K562 (cell line): ENCODE measurements around the gene ACADVL. TPM values are rescaled to one million over a fixed set of nuclear protein-coding genes. Genes with fewer than 3 reads are reported as not detected.

Source experiments
- ASH1L ChIP-seq: fragments of 450-650 bp; IDR thresholded peaks from 2 replicates; pipeline ENCODE4 v1.6.1; 2018; ENCODE audit warnings: borderline replicate concordance, mild to moderate bottlenecking, low read depth; ENCODE audit not compliant: partially characterized antibody
- JUND ChIP-seq, 2 experiments: IDR thresholded peaks; 2 replicates in 1 of 2; 3 replicates in 1 of 2; pipeline ENCODE4 v1.6.1; 2011; ENCODE audit warnings: borderline replicate concordance in 2 of 2, low read depth in 2 of 2, low read length in 2 of 2, improper control_type of control experiment in 1 of 2, missing biosample characterization in 1 of 2, missing genetic modification characterization in 1 of 2, missing genetic modification reagents in 1 of 2
- MCM5 ChIP-seq: fragments of 450-650 bp; IDR thresholded peaks from 2 replicates; pipeline ENCODE4 v1.6.1; 2016; ENCODE audit warnings: low read depth
- MEF2D ChIP-seq: conservative IDR thresholded peaks from 2 replicates; pipeline ENCODE4 v1.6.1; 2016; ENCODE audit warnings: low read depth, missing genetic modification characterization, missing compliant biosample characterization
- NCOA1 ChIP-seq: fragments of 450-650 bp; IDR thresholded peaks from 2 replicates; pipeline ENCODE4 v1.6.1; 2016; ENCODE audit warnings: low read depth
- NR2C1 ChIP-seq, 2 experiments: fragments of 450-650 bp; IDR thresholded peaks; 2 replicates each; pipeline ENCODE4 v1.6.1; 2017; ENCODE audit warnings: mild to moderate bottlenecking in 2 of 2, antibody characterized with exemption in 1 of 2, inconsistent platforms in 1 of 2, missing compliant biosample characterization in 1 of 2, missing genetic modification characterization in 1 of 2
- PURB ChIP-seq: sonication (generic); formaldehyde crosslinking; IDR thresholded peaks from 2 replicates; pipeline ENCODE4 v1.9.0; 2021; ENCODE audit warnings: low read depth, mild to moderate bottlenecking, missing genetic modification reagents
- SOX6 ChIP-seq: fragments of 450-650 bp; IDR thresholded peaks from 2 replicates; pipeline ENCODE4 v1.6.1; 2014; ENCODE audit warnings: mild to moderate bottlenecking
- ZNF23 ChIP-seq: fragments of 250-450 bp; sonication (Bioruptor Pico); IDR thresholded peaks from 2 replicates; pipeline ENCODE4 v1.4.0; 2020; ENCODE audit warnings: mild to moderate bottlenecking
- ZNF780A ChIP-seq: fragments of 250-450 bp; sonication (Bioruptor Pico); IDR thresholded peaks from 2 replicates; pipeline ENCODE4 v1.5.0; 2021; ENCODE audit warnings: mild to moderate bottlenecking
- polyA plus RNA-seq, 8 experiments: library from polyadenylated mRNA; depleted of rRNA in 4 of 8; stranded (reverse) in 5 of 8; unstranded in 3 of 8; fragments of >200 nt; fragmentation: Nextera tagmentation in 2 of 8; fragmentation: Illumina TruSeq in 1 of 8; extraction: Ambion mirVana in 2 of 8; extraction: Trizol in 1 of 8; gene quantifications; 2 replicates each; pipeline versions ENCODE4 v1.2.1 to v1.2.3, GENCODE V29; 2011 to 2014; ENCODE audit warnings: inconsistent platforms in 1 of 8, missing spikeins in 1 of 8
- total RNA-seq, 7 experiments: library from RNA; depleted of rRNA in 6 of 7; stranded (reverse); fragments of >200 nt in 6 of 7; fragmentation: Illumina TruSeq in 2 of 7; extraction: Trizol in 2 of 7; gene quantifications; 2 replicates each; pipeline versions ENCODE4 v1.2.1 to v1.2.3, GENCODE V29; 2011 to 2021; ENCODE audit warnings: low replicate concordance in 1 of 7
- TF ChIP-seq, protein P1 (sequence below): fragments of 450-650 bp; IDR thresholded peaks from 2 replicates; pipeline ENCODE4 v1.6.1; 2017; ENCODE audit warnings: mild to moderate bottlenecking, moderate library complexity
- TF ChIP-seq, protein P2 (sequence below): fragments of 450-650 bp; IDR thresholded peaks from 2 replicates; pipeline ENCODE4 v1.6.1; 2016
- TF ChIP-seq, protein P3 (sequence below): fragments of 250-450 bp; sonication (Bioruptor Pico); IDR thresholded peaks from 2 replicates; pipeline ENCODE4 v1.8.0; 2022; ENCODE audit warnings: inconsistent platforms, mild to moderate bottlenecking, moderate library complexity, borderline replicate concordance

The ACADVL gene
- total and polyA plus RNA-seq, 9 of the 15 experiments (the other 6 are each of a cell fraction or from before 2014, with no cell fraction given): 25.5 to 449 (median 214) TPM

DNA sequence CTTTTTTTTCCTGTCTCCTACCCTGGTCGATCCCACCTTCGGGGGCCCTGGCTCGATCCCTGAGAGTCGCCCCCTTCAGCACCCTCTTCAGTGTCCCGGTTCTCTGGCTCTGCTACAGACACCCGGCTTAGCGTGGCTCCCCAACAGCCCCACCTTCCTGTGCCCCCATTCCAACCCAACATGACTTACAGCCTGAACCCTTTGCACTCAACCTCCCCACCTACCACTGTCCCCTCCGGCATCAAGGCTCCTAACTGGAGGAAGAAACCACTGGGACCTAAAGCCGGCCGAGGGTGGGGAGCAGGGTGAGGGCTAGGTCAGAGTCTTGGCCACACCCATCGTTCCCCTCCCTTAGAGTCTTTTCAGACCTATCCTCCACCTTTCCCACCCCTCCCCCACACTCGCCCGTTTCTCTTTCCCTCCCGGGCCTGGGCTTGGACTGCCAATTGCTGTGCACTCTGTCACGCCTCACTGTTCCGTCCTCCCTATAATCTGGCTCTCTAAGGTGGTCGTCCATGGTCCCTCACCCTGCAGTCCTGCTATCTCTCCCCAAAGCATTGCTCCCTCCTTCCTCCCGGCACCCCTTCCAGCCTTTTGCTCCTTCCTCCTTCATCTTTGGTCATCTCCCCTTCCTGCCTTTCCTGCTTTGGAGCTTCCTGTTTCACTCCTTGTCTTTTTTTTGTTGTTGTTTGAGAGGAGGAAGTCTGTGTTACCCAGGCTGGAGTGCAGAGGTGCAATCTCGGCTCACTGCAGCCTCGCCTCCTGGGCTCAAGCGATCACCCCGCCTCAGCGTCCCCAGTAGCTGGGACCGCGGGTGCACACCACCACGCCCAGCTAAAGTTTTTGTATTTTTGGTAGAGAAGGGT is 43.4 kb downstream of the ACADVL start (continued):
- TF ChIP-seq, protein P1, sequence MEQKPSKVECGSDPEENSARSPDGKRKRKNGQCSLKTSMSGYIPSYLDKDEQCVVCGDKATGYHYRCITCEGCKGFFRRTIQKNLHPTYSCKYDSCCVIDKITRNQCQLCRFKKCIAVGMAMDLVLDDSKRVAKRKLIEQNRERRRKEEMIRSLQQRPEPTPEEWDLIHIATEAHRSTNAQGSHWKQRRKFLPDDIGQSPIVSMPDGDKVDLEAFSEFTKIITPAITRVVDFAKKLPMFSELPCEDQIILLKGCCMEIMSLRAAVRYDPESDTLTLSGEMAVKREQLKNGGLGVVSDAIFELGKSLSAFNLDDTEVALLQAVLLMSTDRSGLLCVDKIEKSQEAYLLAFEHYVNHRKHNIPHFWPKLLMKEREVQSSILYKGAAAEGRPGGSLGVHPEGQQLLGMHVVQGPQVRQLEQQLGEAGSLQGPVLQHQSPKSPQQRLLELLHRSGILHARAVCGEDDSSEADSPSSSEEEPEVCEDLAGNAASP: no peak
- TF ChIP-seq NR2C1 (IDR thresholded peaks at IDR 0.05): no peak
- TF ChIP-seq NR2C1 (tag; IDR thresholded peaks at IDR 0.05): no peak; the same call in 1 of the 2 replicates
- TF ChIP-seq MCM5: no peak
- TF ChIP-seq SOX6: no peak; the same call in 1 of the 2 replicates
- TF ChIP-seq JUND (IDR thresholded peaks at IDR 0.05; ENCODE audit: borderline replicate concordance, low read depth, low read length): no peak
- no peak for TF ChIP-seq JUND (tag; IDR thresholded peaks at IDR 0.05; ENCODE audit: borderline replicate concordance, low read depth, low read length)
- TF ChIP-seq ZNF780A (CRISPR knock-in tag): no peak
- no peak for TF ChIP-seq ZNF23
- no peak for TF ChIP-seq PURB
- 0 out of 2 replicates have a peak, but pooled peaks have one; percentile 33 for TF ChIP-seq MEF2D
- no peak for TF ChIP-seq ASH1L
- peak; percentile 37; the same call in 1 of the 2 replicates for TF ChIP-seq NCOA1
- TF ChIP-seq, protein P2, sequence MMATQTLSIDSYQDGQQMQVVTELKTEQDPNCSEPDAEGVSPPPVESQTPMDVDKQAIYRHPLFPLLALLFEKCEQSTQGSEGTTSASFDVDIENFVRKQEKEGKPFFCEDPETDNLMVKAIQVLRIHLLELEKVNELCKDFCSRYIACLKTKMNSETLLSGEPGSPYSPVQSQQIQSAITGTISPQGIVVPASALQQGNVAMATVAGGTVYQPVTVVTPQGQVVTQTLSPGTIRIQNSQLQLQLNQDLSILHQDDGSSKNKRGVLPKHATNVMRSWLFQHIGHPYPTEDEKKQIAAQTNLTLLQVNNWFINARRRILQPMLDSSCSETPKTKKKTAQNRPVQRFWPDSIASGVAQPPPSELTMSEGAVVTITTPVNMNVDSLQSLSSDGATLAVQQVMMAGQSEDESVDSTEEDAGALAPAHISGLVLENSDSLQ: peak; percentile 11; the same call in 1 of the 2 replicates
- TF ChIP-seq, protein P3, sequence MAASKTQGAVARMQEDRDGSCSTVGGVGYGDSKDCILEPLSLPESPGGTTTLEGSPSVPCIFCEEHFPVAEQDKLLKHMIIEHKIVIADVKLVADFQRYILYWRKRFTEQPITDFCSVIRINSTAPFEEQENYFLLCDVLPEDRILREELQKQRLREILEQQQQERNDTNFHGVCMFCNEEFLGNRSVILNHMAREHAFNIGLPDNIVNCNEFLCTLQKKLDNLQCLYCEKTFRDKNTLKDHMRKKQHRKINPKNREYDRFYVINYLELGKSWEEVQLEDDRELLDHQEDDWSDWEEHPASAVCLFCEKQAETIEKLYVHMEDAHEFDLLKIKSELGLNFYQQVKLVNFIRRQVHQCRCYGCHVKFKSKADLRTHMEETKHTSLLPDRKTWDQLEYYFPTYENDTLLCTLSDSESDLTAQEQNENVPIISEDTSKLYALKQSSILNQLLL: no peak
